Medulla oblongata (tissue), 1 donor: ENCODE measurements around the gene DNAJC4.

Experiments used
- DNase-seq: peaks from one replicate; pipeline ENCODE4 v3.0.0-alpha.2; 2015; ENCODE audit errors: extremely low spot score

The DNAJC4 gene

GRCh38 chr11:64230171-64230984 lies at the start of gene DNAJC4:
TSS of gene DNAJC4 (plus strand) at chr11:64230548. CDS start at chr11:64230855, 307 bp downstream.
- DNase-seq = peak; percentile 95

GRCh38 chr11:64180891-64181290 lies 49.5 kb upstream of the DNAJC4 start:
- DNase-seq = peak; percentile 34

- DNase-seq = peak; percentile 97
Observed at GRCh38 chr11:64181506-64182411, 48.6 kb upstream of the DNAJC4 start.

- DNase-seq = no peak
Observed at GRCh38 chr11:64183890-64184289, 46.5 kb upstream of the DNAJC4 start.

- DNase-seq = peak; percentile 89
Observed at GRCh38 chr11:64185175-64185692, 45.1 kb upstream of the DNAJC4 start.

- DNase-seq = peak; percentile 100
Observed at GRCh38 chr11:64185693-64186491, 44.5 kb upstream of the DNAJC4 start, which contains the start of gene STIP1. TSS of gene STIP1 (plus strand) at chr11:64186171. CDS start at chr11:64186262, 91 bp downstream.

- DNase-seq = peak; percentile 61
Observed at GRCh38 chr11:64186492-64187165, 43.7 kb upstream of the DNAJC4 start.

GRCh38 chr11:64192434-64192833 lies 37.9 kb upstream of the DNAJC4 start:
- no peak for DNase-seq

- no peak for DNase-seq
Observed at GRCh38 chr11:64196626-64197025, 33.7 kb upstream of the DNAJC4 start.

- no peak for DNase-seq
Observed at GRCh38 chr11:64198511-64198910, 31.8 kb upstream of the DNAJC4 start.

GRCh38 chr11:64201543-64201942 lies 28.8 kb upstream of the DNAJC4 start:
- DNase-seq = no peak

GRCh38 chr11:64202992-64203391 lies 27.4 kb upstream of the DNAJC4 start:
- DNase-seq = no peak

- DNase-seq = no peak
Observed at GRCh38 chr11:64203421-64204079, 26.8 kb upstream of the DNAJC4 start.

GRCh38 chr11:64204080-64204440 lies 26.3 kb upstream of the DNAJC4 start:
- DNase-seq = no peak

- DNase-seq = peak; percentile 97
Observed at GRCh38 chr11:64204464-64204989, 25.8 kb upstream of the DNAJC4 start.

GRCh38 chr11:64206457-64207255 lies 23.7 kb upstream of the DNAJC4 start, which contains the start of gene FERMT3:
TSS of gene FERMT3 (plus strand) at chr11:64206721. CDS start at chr11:64207365, 644 bp downstream.
- DNase-seq = peak; percentile 53

GRCh38 chr11:64207256-64208085 lies 22.9 kb upstream of the DNAJC4 start:
- DNase-seq = no peak
